Measurements from ENCODE around the gene TNFRSF18. TPM values are rescaled to one million over a fixed set of nuclear protein-coding genes. Genes with fewer than 3 reads are reported as not detected.

Gene TNFRSF18
- total RNA-seq, 1 experiment from 2014 or later: 6.9 TPM

- H3K4me1 ChIP-seq (replicated peaks; ENCODE audit: insufficient read depth): peaks cover 14% of the 10 kb centered on the region
- H3K4me2 ChIP-seq: no peak overlapping the region
- no peak overlapping the region for H3K4me3 ChIP-seq
- POLR2A ChIA-PET (ENCODE audit: unreplicated experiment): no interaction called here
- TF ChIP-seq EZH2 (IDR thresholded peaks at IDR 0.05; ENCODE audit: low read depth) (no peak), CTCF (conservative IDR thresholded peaks at IDR 0.05) (no peak)
- no TSS peak for BruUV-seq (replicated peaks)
- peaks cover 34% of the 10 kb centered on the region for H4K20me1 ChIP-seq (ENCODE audit: insufficient read depth)
- no peak for DNase-seq
- H3F3A ChIP-seq (ENCODE audit: insufficient read depth, low read depth): peaks cover 26% of the 10 kb centered on the region; the same call in 1 of the 2 replicates
- H3K27me3 ChIP-seq (ENCODE audit: insufficient read depth, low read depth): no peaks in the 10 kb centered on the region
- no peaks in the 10 kb centered on the region for H3K36me3 ChIP-seq (ENCODE audit: low read depth)
- H3K27ac ChIP-seq: no peak overlapping the region
- intact Hi-C loops (cut with micrococcal nuclease; ENCODE audit: unreplicated experiment): no loop called here
- H3K9me3 ChIP-seq (ENCODE audit: insufficient read depth, low read depth): no peaks in the 10 kb centered on the region
- no peak overlapping the region for H2AFZ ChIP-seq
- H3K9me2 ChIP-seq (ENCODE audit: insufficient read depth): no peaks in the 10 kb centered on the region
- H3K79me2 ChIP-seq (ENCODE audit: low read depth): peaks cover 58% of the 10 kb centered on the region
- CTCF ChIA-PET: no interaction called here
Observed at GRCh38 chr1:1167398-1167821, 39.0 kb downstream of the TNFRSF18 start.

GRCh38 chr1:1166642-1167397 is 39.6 kb downstream of the TNFRSF18 start:
- DNase-seq: no peak
- Histone ChIP-seq H3K79me2 (ENCODE audit: low read depth) (peaks cover 58% of the 10 kb centered on the region), H3F3A (ENCODE audit: insufficient read depth, low read depth) (peaks cover 25% of the 10 kb centered on the region; the same call in 1 of the 2 replicates), H3K27ac (no peak overlapping the region), H3K27me3 (ENCODE audit: insufficient read depth, low read depth) (no peaks in the 10 kb centered on the region), H3K4me3 (no peak overlapping the region), H3K9me2 (ENCODE audit: insufficient read depth) (no peaks in the 10 kb centered on the region), H3K9me3 (ENCODE audit: insufficient read depth, low read depth) (no peaks in the 10 kb centered on the region), H3K4me2 (no peak overlapping the region), H2AFZ (no peak overlapping the region), H4K20me1 (ENCODE audit: insufficient read depth) (peaks cover 34% of the 10 kb centered on the region), H3K4me1 (replicated peaks; ENCODE audit: insufficient read depth) (peaks cover 18% of the 10 kb centered on the region), H3K36me3 (ENCODE audit: low read depth) (no peaks in the 10 kb centered on the region)
- ChIA-PET CTCF (no interaction called here), POLR2A (ENCODE audit: unreplicated experiment) (no interaction called here)
- TF ChIP-seq CTCF (conservative IDR thresholded peaks at IDR 0.05) (no peak), EZH2 (IDR thresholded peaks at IDR 0.05; ENCODE audit: low read depth) (no peak)
- no TSS peak for BruUV-seq (replicated peaks)
- intact Hi-C loops (cut with micrococcal nuclease; ENCODE audit: unreplicated experiment): no loop called here

- H3K4me3 ChIP-seq: peak overlapping the region; percentile 99
Observed at GRCh38 chr1:1165900-1166421, 40.4 kb downstream of the TNFRSF18 start.

More at GRCh38 chr1:1165900-1166421, 40.4 kb downstream of the TNFRSF18 start:
- Histone ChIP-seq H3K79me2 (ENCODE audit: low read depth) (peaks cover 58% of the 10 kb centered on the region), H3K27ac (peak overlapping the region; percentile 84), H3K4me1 (replicated peaks; ENCODE audit: insufficient read depth) (peaks cover 18% of the 10 kb centered on the region), H3F3A (ENCODE audit: insufficient read depth, low read depth) (peaks cover 18% of the 10 kb centered on the region; the same call in 1 of the 2 replicates), H3K4me2 (peak overlapping the region; percentile 99), H4K20me1 (ENCODE audit: insufficient read depth) (peaks cover 34% of the 10 kb centered on the region), H3K36me3 (ENCODE audit: low read depth) (no peaks in the 10 kb centered on the region), H2AFZ (no peak overlapping the region), H3K27me3 (ENCODE audit: insufficient read depth, low read depth) (no peaks in the 10 kb centered on the region), H3K9me2 (ENCODE audit: insufficient read depth) (no peaks in the 10 kb centered on the region), H3K9me3 (ENCODE audit: insufficient read depth, low read depth) (no peaks in the 10 kb centered on the region)
- TF ChIP-seq EZH2 (IDR thresholded peaks at IDR 0.05; ENCODE audit: low read depth): no peak
- TF ChIP-seq CTCF (conservative IDR thresholded peaks at IDR 0.05): no peak
- no TSS peak for BruUV-seq (replicated peaks)
- CTCF ChIA-PET: no interaction called here
- POLR2A ChIA-PET (ENCODE audit: unreplicated experiment): interaction anchor here (0.5 kb wide), 1 partner anchor 9 kb away, joined by 3 read pairs; no protein-coding TSS in a partner anchor
- DNase-seq: peak in 1 of 2 experiments; percentile 62
- intact Hi-C loops (cut with micrococcal nuclease; ENCODE audit: unreplicated experiment): loop anchor here (2.0 kb wide), 1 partner anchor 141 kb away; no protein-coding TSS in a partner anchor

Measured in PC-9 (cell line).